ENCODE results near the gene ADCY2.
A peak's percentile ranks its signal among the peaks of the same experiment; 100 is the strongest.

The ADCY2 gene

DNA sequence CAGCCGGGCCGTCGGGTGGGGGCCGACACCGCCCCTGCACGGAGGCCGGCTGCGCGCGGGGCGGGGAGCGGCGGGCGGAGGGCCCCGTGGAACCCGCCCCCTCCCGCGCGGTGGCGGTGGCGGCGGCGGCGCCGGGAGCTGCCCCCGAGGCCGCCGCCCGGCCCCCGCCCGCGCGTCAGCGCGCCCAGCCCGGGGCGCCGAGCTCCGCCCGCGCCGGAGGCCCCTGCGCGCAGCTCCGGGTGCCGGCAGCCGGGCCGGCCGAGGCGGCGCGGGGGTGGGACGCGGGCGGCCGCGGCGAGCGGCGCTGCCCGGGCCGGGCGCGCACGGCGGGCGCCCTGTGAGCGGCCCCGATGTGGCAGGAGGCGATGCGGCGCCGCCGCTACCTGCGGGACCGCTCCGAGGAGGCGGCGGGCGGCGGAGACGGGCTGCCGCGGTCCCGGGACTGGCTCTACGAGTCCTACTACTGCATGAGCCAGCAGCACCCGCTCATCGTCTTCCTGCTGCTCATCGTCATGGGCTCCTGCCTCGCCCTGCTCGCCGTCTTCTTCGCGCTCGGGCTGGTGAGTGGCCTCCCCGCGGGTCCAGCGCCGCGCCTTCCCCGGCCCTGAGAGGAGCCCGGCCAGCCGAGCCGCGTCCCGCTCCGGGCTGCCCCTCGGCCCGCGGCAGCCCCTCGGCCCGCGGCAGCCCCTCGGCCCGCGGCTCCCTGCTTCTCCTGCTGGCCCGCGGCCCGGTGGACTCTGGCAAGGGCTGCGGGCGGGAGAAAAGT lies at the start of gene ADCY2:
ADCY2 (plus strand) TSS at position 192 of the 766 bp plus-strand sequence; CDS start at position 351, 159 bp downstream.
- Histone ChIP-seq H3K36me3 (ENCODE audit: control insufficient read depth, insufficient read depth, low read length) (no peaks in the 10 kb centered on the region), H3K4me1 (ENCODE audit: control insufficient read depth, insufficient read depth, low read length) (peaks cover 60% of the 10 kb centered on the region), H3K27ac (ENCODE audit: low read depth, low read length) (peak within 1 kb of the TSS; percentile 76), H3K4me3 (ENCODE audit: low read depth, low read length) (peak within 1 kb of the TSS; percentile 85), H3K9ac (ENCODE audit: low read length) (peak within 1 kb of the TSS; percentile 88), H3K9me3 (ENCODE audit: control insufficient read depth, insufficient read depth, low read depth, low read length) (no peaks in the 10 kb centered on the region), H3K27me3 (ENCODE audit: control insufficient read depth, insufficient read depth, low read length) (no peaks in the 10 kb centered on the region; the same call in 1 of the 2 replicates)

GRCh38 chr5:7347377-7347776 lies 48.6 kb upstream of the ADCY2 start:
- H3K9ac ChIP-seq (ENCODE audit: low read length) = no peak overlapping the region
- no peak overlapping the region for H3K4me3 ChIP-seq (ENCODE audit: low read depth, low read length)
- no peaks in the 10 kb centered on the region for H3K27me3 ChIP-seq (ENCODE audit: control insufficient read depth, insufficient read depth, low read length)
- H3K36me3 ChIP-seq (ENCODE audit: control insufficient read depth, insufficient read depth, low read length) = no peaks in the 10 kb centered on the region
- no peak overlapping the region for H3K27ac ChIP-seq (ENCODE audit: low read depth, low read length)
- peaks cover 21% of the 10 kb centered on the region for H3K4me1 ChIP-seq (ENCODE audit: control insufficient read depth, insufficient read depth, low read length)
- peaks cover 18% of the 10 kb centered on the region for H3K9me3 ChIP-seq (ENCODE audit: control insufficient read depth, insufficient read depth, low read depth, low read length)

GRCh38 chr5:7348168-7348854 lies 47.6 kb upstream of the ADCY2 start:
- H3K4me1 ChIP-seq (ENCODE audit: control insufficient read depth, insufficient read depth, low read length) = peaks cover 21% of the 10 kb centered on the region
- no peak overlapping the region for H3K9ac ChIP-seq (ENCODE audit: low read length)
- no peak overlapping the region for H3K4me3 ChIP-seq (ENCODE audit: low read depth, low read length)
- H3K27ac ChIP-seq (ENCODE audit: low read depth, low read length) = no peak overlapping the region; the same call in 1 of the 2 replicates
- no peaks in the 10 kb centered on the region for H3K36me3 ChIP-seq (ENCODE audit: control insufficient read depth, insufficient read depth, low read length)
- H3K27me3 ChIP-seq (ENCODE audit: control insufficient read depth, insufficient read depth, low read length) = no peaks in the 10 kb centered on the region
- peaks cover 14% of the 10 kb centered on the region for H3K9me3 ChIP-seq (ENCODE audit: control insufficient read depth, insufficient read depth, low read depth, low read length)

DNA sequence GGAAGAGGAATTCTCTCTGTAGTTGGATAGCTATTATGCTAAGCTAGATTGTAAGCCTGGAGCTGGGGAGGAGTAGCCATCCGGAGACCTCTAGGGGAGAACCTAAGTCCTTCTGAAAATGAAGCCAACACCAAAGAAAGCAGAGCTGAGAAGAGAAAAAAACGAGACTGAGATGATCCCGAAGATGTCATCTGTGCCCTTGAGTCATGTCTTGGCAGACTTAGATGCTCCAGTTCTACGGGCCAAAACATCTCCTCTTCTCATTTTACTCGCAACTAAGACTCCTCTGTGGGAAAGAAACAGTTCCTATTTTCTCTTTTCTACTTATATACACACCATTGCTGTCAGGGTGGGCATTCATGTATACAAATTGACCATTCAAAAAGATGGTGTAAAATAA lies 34.3 kb upstream of the ADCY2 start:
- H3K4me1 ChIP-seq (ENCODE audit: control insufficient read depth, insufficient read depth, low read length) = peaks cover 27% of the 10 kb centered on the region
- no peaks in the 10 kb centered on the region for H3K36me3 ChIP-seq (ENCODE audit: control insufficient read depth, insufficient read depth, low read length)
- H3K27ac ChIP-seq (ENCODE audit: low read depth, low read length) = no peak overlapping the region
- H3K9me3 ChIP-seq (ENCODE audit: control insufficient read depth, insufficient read depth, low read depth, low read length) = peaks cover 10% of the 10 kb centered on the region; the same call in 1 of the 2 replicates
- H3K9ac ChIP-seq (ENCODE audit: low read length) = no peak overlapping the region
- H3K4me3 ChIP-seq (ENCODE audit: low read depth, low read length) = no peak overlapping the region
- no peaks in the 10 kb centered on the region for H3K27me3 ChIP-seq (ENCODE audit: control insufficient read depth, insufficient read depth, low read length)

- peaks cover 17% of the 10 kb centered on the region for H3K9me3 ChIP-seq (ENCODE audit: control insufficient read depth, insufficient read depth, low read depth, low read length)
- no peak overlapping the region for H3K9ac ChIP-seq (ENCODE audit: low read length)
- peaks cover 27% of the 10 kb centered on the region for H3K4me1 ChIP-seq (ENCODE audit: control insufficient read depth, insufficient read depth, low read length)
- H3K4me3 ChIP-seq (ENCODE audit: low read depth, low read length) = no peak overlapping the region
- H3K27me3 ChIP-seq (ENCODE audit: control insufficient read depth, insufficient read depth, low read length) = no peaks in the 10 kb centered on the region
- H3K27ac ChIP-seq (ENCODE audit: low read depth, low read length) = peak overlapping the region; percentile 89; the same call in 1 of the 2 replicates
- H3K36me3 ChIP-seq (ENCODE audit: control insufficient read depth, insufficient read depth, low read length) = no peaks in the 10 kb centered on the region
These were observed 32.8 kb upstream of the ADCY2 start for GRCh38 chr5:7363067-7363677.

DNA sequence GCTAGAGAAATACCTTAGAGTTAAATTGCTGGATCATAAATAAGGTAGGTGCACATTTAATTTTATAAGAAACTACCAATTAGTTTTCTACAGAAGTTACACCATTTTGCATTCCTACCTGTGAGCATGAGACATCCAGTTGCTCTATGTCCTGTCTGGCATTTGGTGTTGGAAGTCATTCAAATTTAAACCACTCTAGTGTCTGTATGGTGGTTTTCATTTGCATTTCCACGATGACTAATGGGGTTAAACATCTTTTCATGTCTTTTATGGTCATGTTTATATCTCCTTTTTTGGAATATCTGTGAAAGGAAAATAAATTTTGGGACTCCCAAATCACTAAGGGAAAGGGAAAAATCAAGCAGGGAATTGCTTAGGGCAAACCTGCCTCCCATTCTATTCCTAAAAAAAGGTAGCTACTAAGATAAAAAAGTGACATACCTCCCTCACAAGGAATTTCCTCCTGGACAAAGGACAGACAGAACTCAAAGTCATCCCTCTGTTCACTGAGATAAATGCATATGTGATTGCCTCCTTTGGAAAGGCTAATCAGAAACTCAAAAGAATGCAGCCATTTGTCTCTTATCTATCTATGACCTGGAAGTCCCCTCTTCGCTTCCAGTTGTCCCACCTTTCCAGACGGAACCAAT lies 31.6 kb upstream of the ADCY2 start:
- Histone ChIP-seq H3K9ac (ENCODE audit: low read length) (no peak overlapping the region), H3K27me3 (ENCODE audit: control insufficient read depth, insufficient read depth, low read length) (no peaks in the 10 kb centered on the region), H3K4me1 (ENCODE audit: control insufficient read depth, insufficient read depth, low read length) (peaks cover 27% of the 10 kb centered on the region), H3K9me3 (ENCODE audit: control insufficient read depth, insufficient read depth, low read depth, low read length) (peaks cover 22% of the 10 kb centered on the region), H3K4me3 (ENCODE audit: low read depth, low read length) (peak overlapping the region; percentile 21; the same call in 1 of the 2 replicates), H3K36me3 (ENCODE audit: control insufficient read depth, insufficient read depth, low read length) (no peaks in the 10 kb centered on the region), H3K27ac (ENCODE audit: low read depth, low read length) (peak overlapping the region; percentile 89)

GRCh38 chr5:7367780-7368179 lies 28.2 kb upstream of the ADCY2 start:
- Histone ChIP-seq H3K4me1 (ENCODE audit: control insufficient read depth, insufficient read depth, low read length) (peaks cover 23% of the 10 kb centered on the region), H3K4me3 (ENCODE audit: low read depth, low read length) (no peak overlapping the region), H3K27ac (ENCODE audit: low read depth, low read length) (no peak overlapping the region), H3K9ac (ENCODE audit: low read length) (no peak overlapping the region), H3K9me3 (ENCODE audit: control insufficient read depth, insufficient read depth, low read depth, low read length) (peaks cover 24% of the 10 kb centered on the region), H3K27me3 (ENCODE audit: control insufficient read depth, insufficient read depth, low read length) (no peaks in the 10 kb centered on the region), H3K36me3 (ENCODE audit: control insufficient read depth, insufficient read depth, low read length) (no peaks in the 10 kb centered on the region)

GRCh38 chr5:7372399-7372798 lies 23.5 kb upstream of the ADCY2 start:
- Histone ChIP-seq H3K4me1 (ENCODE audit: control insufficient read depth, insufficient read depth, low read length) (no peaks in the 10 kb centered on the region), H3K27me3 (ENCODE audit: control insufficient read depth, insufficient read depth, low read length) (no peaks in the 10 kb centered on the region), H3K27ac (ENCODE audit: low read depth, low read length) (no peak overlapping the region)

DNA sequence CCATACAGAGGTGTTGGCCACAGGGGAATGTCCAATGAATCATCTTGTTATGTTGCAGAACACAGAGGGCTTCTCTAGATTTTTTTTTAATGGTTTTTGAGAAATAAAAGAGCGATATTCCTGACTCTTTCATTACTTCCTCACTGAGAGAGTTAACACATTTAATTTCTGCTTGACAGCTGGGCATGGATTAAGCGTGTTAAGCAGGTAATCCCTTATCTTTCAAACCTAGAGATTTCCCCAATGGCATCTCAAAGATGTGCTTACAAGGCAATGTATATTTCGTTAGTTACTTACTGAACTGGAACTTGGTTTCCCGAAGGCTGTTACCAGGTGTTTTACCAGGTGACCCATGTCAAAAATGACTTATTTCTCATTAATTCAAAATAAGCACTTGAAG lies 21.8 kb upstream of the ADCY2 start:
- Histone ChIP-seq H3K27ac (ENCODE audit: low read depth, low read length) (no peak overlapping the region), H3K4me1 (ENCODE audit: control insufficient read depth, insufficient read depth, low read length) (no peaks in the 10 kb centered on the region), H3K9ac (ENCODE audit: low read length) (no peak overlapping the region), H3K36me3 (ENCODE audit: control insufficient read depth, insufficient read depth, low read length) (no peaks in the 10 kb centered on the region), H3K9me3 (ENCODE audit: control insufficient read depth, insufficient read depth, low read depth, low read length) (peaks cover 12% of the 10 kb centered on the region), H3K4me3 (ENCODE audit: low read depth, low read length) (no peak overlapping the region), H3K27me3 (ENCODE audit: control insufficient read depth, insufficient read depth, low read length) (no peaks in the 10 kb centered on the region)

More at GRCh38 chr5:7372399-7372798, 23.5 kb upstream of the ADCY2 start:
- no peak overlapping the region for H3K4me3 ChIP-seq (ENCODE audit: low read depth, low read length)
- no peaks in the 10 kb centered on the region for H3K36me3 ChIP-seq (ENCODE audit: control insufficient read depth, insufficient read depth, low read length)
- peaks cover 24% of the 10 kb centered on the region for H3K9me3 ChIP-seq (ENCODE audit: control insufficient read depth, insufficient read depth, low read depth, low read length)
- no peak overlapping the region for H3K9ac ChIP-seq (ENCODE audit: low read length)

GRCh38 chr5:7375457-7375856 lies 20.5 kb upstream of the ADCY2 start:
- Histone ChIP-seq H3K9me3 (ENCODE audit: control insufficient read depth, insufficient read depth, low read depth, low read length) (peaks cover 8% of the 10 kb centered on the region), H3K27ac (ENCODE audit: low read depth, low read length) (no peak overlapping the region), H3K27me3 (ENCODE audit: control insufficient read depth, insufficient read depth, low read length) (no peaks in the 10 kb centered on the region), H3K4me3 (ENCODE audit: low read depth, low read length) (no peak overlapping the region), H3K4me1 (ENCODE audit: control insufficient read depth, insufficient read depth, low read length) (no peaks in the 10 kb centered on the region), H3K36me3 (ENCODE audit: control insufficient read depth, insufficient read depth, low read length) (no peaks in the 10 kb centered on the region), H3K9ac (ENCODE audit: low read length) (no peak overlapping the region)

Measured in HUES6 (cell line).